HG02588 (cell line): ENCODE data around the gene PRDM15.
A peak's percentile ranks its signal among the peaks of the same experiment; 100 is the strongest.

ENCODE experiments used
- ATAC-seq: cut with Tn5 transposase; IDR thresholded peaks from one replicate; pipeline ENCODE4 v1.9.1; 2021; ENCODE audit warnings: mild to moderate bottlenecking, moderate library complexity; ENCODE audit not compliant: unreplicated experiment

Gene PRDM15

GRCh38 chr21:41767606-41768436 is 111.3 kb downstream of the PRDM15 start:
- no peak for ATAC-seq

- ATAC-seq = peak; percentile 58
Observed at GRCh38 chr21:41766883-41767605, 112.1 kb downstream of the PRDM15 start, which contains the start of gene RIPK4. Gene RIPK4 (minus strand): TSS chr21:41767052. CDS start chr21:41767041, 11 bp downstream.

GRCh38 chr21:41765973-41766882 is 112.9 kb downstream of the PRDM15 start:
- no peak for ATAC-seq

- no peak for ATAC-seq
Observed at GRCh38 chr21:41765420-41765821, 113.7 kb downstream of the PRDM15 start.

GRCh38 chr21:41764558-41765419 is 114.4 kb downstream of the PRDM15 start:
- no peak for ATAC-seq

- ATAC-seq = no peak
Observed at GRCh38 chr21:41763996-41764395, 115.1 kb downstream of the PRDM15 start.

- no peak for ATAC-seq
Observed at GRCh38 chr21:41763398-41763931, 115.7 kb downstream of the PRDM15 start.

- no peak for ATAC-seq
Observed at GRCh38 chr21:41762753-41763152, 116.4 kb downstream of the PRDM15 start.

- no peak for ATAC-seq
Observed at GRCh38 chr21:41761934-41762635, 117.1 kb downstream of the PRDM15 start.

- no peak for ATAC-seq
Observed at GRCh38 chr21:41761211-41761933, 117.8 kb downstream of the PRDM15 start.

- no peak for ATAC-seq
Observed at GRCh38 chr21:41760411-41760810, 118.7 kb downstream of the PRDM15 start.

GRCh38 chr21:41759926-41760325 is 119.2 kb downstream of the PRDM15 start:
- ATAC-seq = no peak

GRCh38 chr21:41759214-41759840 is 119.8 kb downstream of the PRDM15 start:
- ATAC-seq = no peak

- ATAC-seq = no peak
Observed at GRCh38 chr21:41758550-41758949, 120.6 kb downstream of the PRDM15 start.

- ATAC-seq = no peak
Observed at GRCh38 chr21:41755934-41756773, 123.0 kb downstream of the PRDM15 start.

- ATAC-seq = no peak
Observed at GRCh38 chr21:41755258-41755933, 123.7 kb downstream of the PRDM15 start.

- ATAC-seq = no peak
Observed at GRCh38 chr21:41754479-41754891, 124.7 kb downstream of the PRDM15 start.
